Neural progenitor cell (in vitro differentiated cells): ENCODE data around the gene RRM2.

Source experiments
- EZH2 ChIP-seq: fragments of 200-600 bp; sonication (generic); IDR thresholded peaks from 2 replicates; pipeline ENCODE4 v1.6.1; 2017; ENCODE audit warnings: antibody characterized with exemption, mild to moderate bottlenecking, moderate library complexity
- EZH2phosphoT487 ChIP-seq: fragments of 200-600 bp; sonication (generic); IDR thresholded peaks from 2 replicates; pipeline ENCODE4 v1.6.1; 2017; ENCODE audit warnings: antibody characterized with exemption
- TF ChIP-seq, protein P1 (sequence below): fragments of 200-600 bp; sonication (generic); IDR thresholded peaks from 2 replicates; pipeline ENCODE4 v1.5.1; 2017; ENCODE audit warnings: antibody characterized with exemption, mild to moderate bottlenecking

DNA sequence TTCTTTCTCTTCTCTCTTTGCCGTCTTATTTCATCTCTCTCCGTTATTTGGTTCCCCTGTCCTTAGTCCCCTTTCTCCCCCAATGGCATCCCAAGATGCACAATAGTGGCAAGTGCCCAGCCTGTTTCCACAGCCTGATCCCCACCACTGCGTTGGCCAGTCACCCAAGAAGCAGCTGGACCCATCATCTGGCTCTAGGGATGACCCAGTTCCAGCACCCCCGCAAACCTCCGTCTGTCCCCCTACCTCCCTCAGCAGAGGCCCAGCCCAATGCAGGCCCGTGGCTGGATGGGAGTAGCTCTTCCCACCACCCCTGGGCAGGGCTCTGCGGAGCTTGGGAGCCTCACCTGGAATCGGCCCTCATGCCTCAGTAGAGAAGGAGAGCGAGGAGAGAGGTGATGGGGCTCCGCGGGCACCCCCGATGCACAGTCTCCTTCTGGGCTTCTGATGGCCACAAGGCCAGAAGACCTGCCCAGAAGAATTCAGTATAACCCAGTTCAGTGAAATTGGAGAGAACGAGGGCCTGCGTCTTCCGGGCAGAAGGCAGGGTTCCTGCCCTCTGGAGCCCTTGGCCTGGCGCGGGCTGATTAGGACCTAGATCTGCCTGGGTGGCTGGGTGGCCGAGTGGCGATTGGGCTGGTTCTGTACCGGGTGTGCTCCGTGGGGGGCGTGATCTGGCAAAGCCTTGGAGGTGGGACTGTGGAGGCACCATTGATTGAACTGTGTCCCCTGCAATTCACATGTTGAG, 50.9 kb downstream of the RRM2 start:
- TF ChIP-seq, protein P1, sequence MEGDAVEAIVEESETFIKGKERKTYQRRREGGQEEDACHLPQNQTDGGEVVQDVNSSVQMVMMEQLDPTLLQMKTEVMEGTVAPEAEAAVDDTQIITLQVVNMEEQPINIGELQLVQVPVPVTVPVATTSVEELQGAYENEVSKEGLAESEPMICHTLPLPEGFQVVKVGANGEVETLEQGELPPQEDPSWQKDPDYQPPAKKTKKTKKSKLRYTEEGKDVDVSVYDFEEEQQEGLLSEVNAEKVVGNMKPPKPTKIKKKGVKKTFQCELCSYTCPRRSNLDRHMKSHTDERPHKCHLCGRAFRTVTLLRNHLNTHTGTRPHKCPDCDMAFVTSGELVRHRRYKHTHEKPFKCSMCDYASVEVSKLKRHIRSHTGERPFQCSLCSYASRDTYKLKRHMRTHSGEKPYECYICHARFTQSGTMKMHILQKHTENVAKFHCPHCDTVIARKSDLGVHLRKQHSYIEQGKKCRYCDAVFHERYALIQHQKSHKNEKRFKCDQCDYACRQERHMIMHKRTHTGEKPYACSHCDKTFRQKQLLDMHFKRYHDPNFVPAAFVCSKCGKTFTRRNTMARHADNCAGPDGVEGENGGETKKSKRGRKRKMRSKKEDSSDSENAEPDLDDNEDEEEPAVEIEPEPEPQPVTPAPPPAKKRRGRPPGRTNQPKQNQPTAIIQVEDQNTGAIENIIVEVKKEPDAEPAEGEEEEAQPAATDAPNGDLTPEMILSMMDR, result no peak
- TF ChIP-seq EZH2 (no peak), EZH2phosphoT487 (no peak)
